ENCODE data around the gene QRICH1.

Gene QRICH1

DNA sequence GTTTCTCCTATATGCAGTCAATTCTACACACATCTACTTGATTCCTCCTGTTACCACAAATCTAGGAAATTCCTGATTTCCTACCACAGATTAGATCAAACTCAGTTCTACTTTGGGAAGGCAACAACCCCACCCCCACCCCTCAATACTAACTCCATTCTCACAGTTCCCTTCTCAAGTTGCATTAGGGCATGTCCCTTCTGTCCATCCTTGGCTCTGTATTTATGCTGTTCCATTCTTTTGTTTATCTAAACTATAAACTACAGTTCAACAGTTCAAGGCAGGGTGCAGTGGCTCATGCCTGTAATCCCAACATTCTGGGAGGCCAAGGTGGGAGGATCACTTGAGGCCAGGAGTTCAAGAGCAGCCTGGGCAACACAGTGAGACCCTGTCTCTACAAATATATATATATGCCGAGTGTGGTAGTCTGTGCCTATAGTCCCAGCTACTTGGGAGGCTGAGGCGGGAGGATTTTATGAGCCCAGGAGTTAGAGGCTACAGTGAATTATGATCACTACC lies 39.5 kb downstream of the QRICH1 start:
- H3K36me3 ChIP-seq: peaks cover 82% of the 10 kb centered on the region
- TF ChIP-seq, protein P1, sequence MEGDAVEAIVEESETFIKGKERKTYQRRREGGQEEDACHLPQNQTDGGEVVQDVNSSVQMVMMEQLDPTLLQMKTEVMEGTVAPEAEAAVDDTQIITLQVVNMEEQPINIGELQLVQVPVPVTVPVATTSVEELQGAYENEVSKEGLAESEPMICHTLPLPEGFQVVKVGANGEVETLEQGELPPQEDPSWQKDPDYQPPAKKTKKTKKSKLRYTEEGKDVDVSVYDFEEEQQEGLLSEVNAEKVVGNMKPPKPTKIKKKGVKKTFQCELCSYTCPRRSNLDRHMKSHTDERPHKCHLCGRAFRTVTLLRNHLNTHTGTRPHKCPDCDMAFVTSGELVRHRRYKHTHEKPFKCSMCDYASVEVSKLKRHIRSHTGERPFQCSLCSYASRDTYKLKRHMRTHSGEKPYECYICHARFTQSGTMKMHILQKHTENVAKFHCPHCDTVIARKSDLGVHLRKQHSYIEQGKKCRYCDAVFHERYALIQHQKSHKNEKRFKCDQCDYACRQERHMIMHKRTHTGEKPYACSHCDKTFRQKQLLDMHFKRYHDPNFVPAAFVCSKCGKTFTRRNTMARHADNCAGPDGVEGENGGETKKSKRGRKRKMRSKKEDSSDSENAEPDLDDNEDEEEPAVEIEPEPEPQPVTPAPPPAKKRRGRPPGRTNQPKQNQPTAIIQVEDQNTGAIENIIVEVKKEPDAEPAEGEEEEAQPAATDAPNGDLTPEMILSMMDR (IDR thresholded peaks at IDR 0.05; ENCODE audit: low read depth, low read length): no peak

DNA sequence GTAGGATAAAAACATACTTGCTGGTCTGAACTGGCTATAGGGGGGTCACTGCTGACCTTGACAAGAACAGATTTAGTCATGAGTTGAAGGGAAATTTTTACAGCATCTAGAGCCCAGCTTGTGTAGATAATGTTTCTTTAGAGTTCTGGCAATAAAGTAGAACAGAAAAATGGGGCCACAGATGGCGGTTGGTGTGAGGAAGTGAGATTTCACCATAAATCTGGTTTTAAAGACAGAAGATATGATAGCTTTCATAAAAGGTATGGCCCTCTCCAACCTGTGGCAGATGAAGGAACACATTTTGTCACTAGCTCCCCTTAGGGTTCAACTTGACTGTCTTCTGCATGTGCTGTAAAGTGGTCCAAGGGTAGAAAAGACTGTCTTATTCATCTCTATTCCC lies 40.3 kb downstream of the QRICH1 start:
- Histone ChIP-seq H3K4me3 (ENCODE audit: low read depth, low read length) (no peak overlapping the region), H3K9me3 (ENCODE audit: severe bottlenecking) (no peaks in the 10 kb centered on the region), H3K36me3 (peaks cover 85% of the 10 kb centered on the region), H3K27me3 (ENCODE audit: insufficient read depth, low read depth, severe bottlenecking) (no peaks in the 10 kb centered on the region), H3K27ac (no peak overlapping the region)
- no peak for DNase-seq
- TF ChIP-seq, protein P1 (IDR thresholded peaks at IDR 0.05; ENCODE audit: low read depth, low read length): no peak

More for the DNA sequence above, 39.5 kb downstream of the QRICH1 start:
- Histone ChIP-seq H3K4me3 (ENCODE audit: low read depth, low read length) (no peak overlapping the region), H3K27ac (no peak overlapping the region), H3K9me3 (ENCODE audit: severe bottlenecking) (no peaks in the 10 kb centered on the region), H3K27me3 (ENCODE audit: insufficient read depth, low read depth, severe bottlenecking) (no peaks in the 10 kb centered on the region)
- DNase-seq: no peak

DNA sequence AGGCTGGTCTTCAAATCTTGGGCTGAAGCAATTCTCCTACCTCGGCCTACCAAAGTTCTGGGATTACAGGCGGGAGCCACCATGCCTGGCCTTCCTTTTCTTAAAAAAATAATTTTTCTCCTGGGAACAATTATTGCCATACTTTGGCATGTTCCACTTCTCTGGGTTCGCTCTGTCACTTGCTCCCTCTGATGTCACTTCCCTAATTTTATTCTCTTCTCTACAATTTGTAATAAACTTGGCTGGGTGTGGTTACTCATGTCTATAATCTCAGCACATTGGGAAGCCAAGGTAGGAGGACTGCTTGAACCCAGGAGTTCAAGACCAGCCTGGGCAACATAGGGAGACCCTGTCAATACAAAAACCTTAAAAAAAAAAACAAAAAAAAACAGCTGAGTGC lies 58.6 kb downstream of the QRICH1 start:
- DNase-seq: no peak
- TF ChIP-seq, protein P1 (IDR thresholded peaks at IDR 0.05; ENCODE audit: low read depth, low read length): no peak
- Histone ChIP-seq H3K27ac (no peak overlapping the region), H3K9me3 (ENCODE audit: severe bottlenecking) (no peaks in the 10 kb centered on the region), H3K4me3 (ENCODE audit: low read depth, low read length) (no peak overlapping the region), H3K27me3 (ENCODE audit: insufficient read depth, low read depth, severe bottlenecking) (no peaks in the 10 kb centered on the region), H3K36me3 (peaks cover 78% of the 10 kb centered on the region)

DNA sequence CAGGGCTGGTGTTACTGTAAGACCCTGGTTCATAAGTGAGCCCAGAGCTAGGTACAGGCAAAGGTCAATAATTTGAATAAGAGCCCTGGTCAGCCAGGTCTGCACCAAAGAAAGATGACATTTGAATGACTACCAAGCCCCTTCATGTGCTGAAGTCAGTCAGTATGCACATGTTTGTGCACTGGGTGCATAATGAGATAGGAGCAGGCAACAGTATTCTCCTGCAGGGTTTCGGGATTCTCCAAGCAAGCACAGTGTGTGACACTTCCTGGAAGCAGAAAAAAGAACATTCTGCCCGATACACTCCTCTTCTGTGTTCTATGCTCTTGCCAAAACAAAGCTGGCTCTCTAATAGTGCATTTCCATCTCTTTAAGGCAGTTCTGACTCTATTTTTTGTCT lies 59.2 kb downstream of the QRICH1 start:
- TF ChIP-seq, protein P1 (IDR thresholded peaks at IDR 0.05; ENCODE audit: low read depth, low read length): no peak
- H3K36me3 ChIP-seq: peaks cover 77% of the 10 kb centered on the region
- no peaks in the 10 kb centered on the region for H3K27me3 ChIP-seq (ENCODE audit: insufficient read depth, low read depth, severe bottlenecking)
- no peak for DNase-seq
- no peak overlapping the region for H3K4me3 ChIP-seq (ENCODE audit: low read depth, low read length)
- H3K27ac ChIP-seq: no peak overlapping the region
- H3K9me3 ChIP-seq (ENCODE audit: severe bottlenecking): no peaks in the 10 kb centered on the region

DNA sequence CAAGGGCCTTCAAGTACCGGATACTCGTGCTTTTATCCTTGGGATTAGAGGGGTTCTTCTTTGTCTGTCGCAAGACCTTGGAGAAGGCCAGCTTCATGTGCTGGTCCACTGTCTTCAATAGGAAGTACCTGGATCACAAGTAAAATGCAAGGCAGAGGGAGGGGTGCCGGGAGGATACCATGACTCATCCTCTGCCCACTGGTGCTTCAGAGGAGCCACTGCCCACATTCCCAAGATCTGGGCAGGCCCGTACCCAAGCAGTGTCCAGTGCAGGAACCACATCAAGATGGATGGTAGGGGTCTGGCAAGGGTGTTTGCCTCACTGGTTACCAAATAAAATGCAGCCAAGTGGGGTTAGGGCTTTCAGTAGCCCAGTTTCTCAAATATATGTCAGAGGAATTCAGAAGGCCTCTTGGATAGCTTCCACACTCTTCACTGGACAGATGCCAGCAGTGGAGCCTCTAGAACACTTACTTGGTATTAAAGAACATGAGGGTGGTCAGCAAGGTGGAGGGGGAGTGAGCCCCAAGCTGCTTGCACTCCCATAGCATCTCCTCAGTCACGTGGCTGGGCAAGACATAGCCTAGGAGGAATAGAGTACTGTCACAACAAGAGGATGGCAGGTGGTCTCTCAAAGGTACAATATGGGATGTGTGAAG lies 61.1 kb downstream of the QRICH1 start:
- no peak for DNase-seq
- Histone ChIP-seq H3K27ac (no peak overlapping the region), H3K9me3 (ENCODE audit: severe bottlenecking) (no peaks in the 10 kb centered on the region), H3K27me3 (ENCODE audit: insufficient read depth, low read depth, severe bottlenecking) (no peaks in the 10 kb centered on the region), H3K36me3 (peaks cover 73% of the 10 kb centered on the region), H3K4me3 (ENCODE audit: low read depth, low read length) (no peak overlapping the region)
- TF ChIP-seq, protein P1 (IDR thresholded peaks at IDR 0.05; ENCODE audit: low read depth, low read length): no peak

DNA sequence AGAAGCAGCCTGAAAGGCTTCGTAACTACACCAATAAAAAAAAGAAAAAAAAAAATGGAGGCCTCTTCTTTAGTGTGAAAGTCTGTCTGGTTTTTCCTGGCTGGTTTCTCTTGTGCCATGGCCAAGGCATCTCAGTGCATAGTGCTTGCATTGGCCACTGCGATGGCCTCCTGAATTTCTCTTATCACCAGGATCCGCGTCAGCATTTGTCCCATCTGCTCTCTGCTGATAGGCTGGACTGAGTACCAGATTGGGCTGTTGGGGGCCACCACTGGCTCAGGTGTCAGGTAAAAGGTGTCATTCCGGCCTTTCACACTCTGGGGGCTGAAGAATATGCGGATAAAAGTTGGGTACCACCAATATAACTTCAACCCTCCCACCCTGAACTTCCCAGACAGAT lies 63.5 kb downstream of the QRICH1 start:
- H3K27me3 ChIP-seq (ENCODE audit: insufficient read depth, low read depth, severe bottlenecking): no peaks in the 10 kb centered on the region
- no peak overlapping the region for H3K4me3 ChIP-seq (ENCODE audit: low read depth, low read length)
- no peak overlapping the region for H3K27ac ChIP-seq
- peaks cover 81% of the 10 kb centered on the region for H3K36me3 ChIP-seq
- TF ChIP-seq, protein P1 (IDR thresholded peaks at IDR 0.05; ENCODE audit: low read depth, low read length): no peak
- no peaks in the 10 kb centered on the region for H3K9me3 ChIP-seq (ENCODE audit: severe bottlenecking)
- no peak for DNase-seq

Measured in WERI-Rb-1 (cell line).